HL-60 (cell line): ENCODE data around the gene AP2M1.

Experiments used
- DNase-seq, 2 experiments: peaks; one replicate each; pipeline ENCODE4 v3.0.0-alpha.2; 2010 to 2020; ENCODE audit warnings: low read depth in 1 of 2, low spot score in 1 of 2
- H3K27ac ChIP-seq: fragments of 250-450 bp; sonication (Bioruptor Pico); replicated peaks from 2 replicates; pipeline ENCODE4 v1.5.1; 2020; ENCODE audit warnings: mild to moderate bottlenecking, moderate library complexity
- H3K27me3 ChIP-seq: fragments of 250-450 bp; sonication (Bioruptor Pico); 2 replicates; pipeline ENCODE4 v1.5.1; 2021; ENCODE audit warnings: mild to moderate bottlenecking, moderate library complexity; ENCODE audit not compliant: insufficient read depth, poor library complexity, severe bottlenecking
- H3K4me3 ChIP-seq: replicated peaks from 2 replicates; pipeline ENCODE4 v1.5.1; 2011; ENCODE audit warnings: mild to moderate bottlenecking, control low read depth, low read length; ENCODE audit not compliant: insufficient read depth
- CTCF ChIP-seq: IDR thresholded peaks from one replicate; pipeline ENCODE4 v1.5.1; 2011; ENCODE audit warnings: low read length, control low read depth, inconsistent platforms; ENCODE audit not compliant: insufficient read depth
- GABPA ChIP-seq: IDR thresholded peaks from 2 replicates; pipeline ENCODE4 v1.6.1; 2012; ENCODE audit warnings: low read depth
- POLR2AphosphoS5 ChIP-seq: IDR thresholded peaks from 2 replicates; pipeline ENCODE4 v1.6.1; 2012; ENCODE audit warnings: low read depth
- SPI1 ChIP-seq: IDR thresholded peaks from 2 replicates; pipeline ENCODE4 v1.6.1; 2012; ENCODE audit warnings: low read depth, mild to moderate bottlenecking, borderline replicate concordance
- TF ChIP-seq, protein P1 (sequence below): IDR thresholded peaks from 2 replicates; pipeline ENCODE4 v1.6.1; 2012; ENCODE audit warnings: low read depth; ENCODE audit not compliant: insufficient replicate concordance

Gene AP2M1

DNA sequence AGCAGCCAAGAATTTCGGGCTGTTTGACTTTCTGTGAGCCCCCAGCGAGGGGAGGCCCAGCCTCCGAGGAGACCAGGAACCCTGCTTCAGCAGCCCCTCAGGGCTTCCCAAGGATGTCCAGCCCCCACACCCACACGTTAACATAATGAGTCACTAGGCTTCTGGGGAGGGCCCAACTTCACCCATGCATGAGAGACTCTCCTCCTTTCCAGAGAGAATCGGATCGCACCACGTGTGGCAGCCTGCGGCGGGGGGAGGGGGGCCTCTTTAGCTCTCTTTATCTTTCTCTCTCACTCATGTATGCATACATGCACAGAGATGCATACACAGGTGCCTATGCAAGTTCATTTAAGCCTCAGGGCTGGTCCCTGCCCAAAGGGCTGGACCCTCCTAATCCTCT is 3.1 kb upstream of the AP2M1 start:
- Histone ChIP-seq H3K4me3 (no peak overlapping the region), H3K27ac (no peak overlapping the region), H3K27me3 (no peaks in the 10 kb centered on the region)
- DNase-seq = no peak
- TF ChIP-seq SPI1 = no peak
- TF ChIP-seq, protein P1, sequence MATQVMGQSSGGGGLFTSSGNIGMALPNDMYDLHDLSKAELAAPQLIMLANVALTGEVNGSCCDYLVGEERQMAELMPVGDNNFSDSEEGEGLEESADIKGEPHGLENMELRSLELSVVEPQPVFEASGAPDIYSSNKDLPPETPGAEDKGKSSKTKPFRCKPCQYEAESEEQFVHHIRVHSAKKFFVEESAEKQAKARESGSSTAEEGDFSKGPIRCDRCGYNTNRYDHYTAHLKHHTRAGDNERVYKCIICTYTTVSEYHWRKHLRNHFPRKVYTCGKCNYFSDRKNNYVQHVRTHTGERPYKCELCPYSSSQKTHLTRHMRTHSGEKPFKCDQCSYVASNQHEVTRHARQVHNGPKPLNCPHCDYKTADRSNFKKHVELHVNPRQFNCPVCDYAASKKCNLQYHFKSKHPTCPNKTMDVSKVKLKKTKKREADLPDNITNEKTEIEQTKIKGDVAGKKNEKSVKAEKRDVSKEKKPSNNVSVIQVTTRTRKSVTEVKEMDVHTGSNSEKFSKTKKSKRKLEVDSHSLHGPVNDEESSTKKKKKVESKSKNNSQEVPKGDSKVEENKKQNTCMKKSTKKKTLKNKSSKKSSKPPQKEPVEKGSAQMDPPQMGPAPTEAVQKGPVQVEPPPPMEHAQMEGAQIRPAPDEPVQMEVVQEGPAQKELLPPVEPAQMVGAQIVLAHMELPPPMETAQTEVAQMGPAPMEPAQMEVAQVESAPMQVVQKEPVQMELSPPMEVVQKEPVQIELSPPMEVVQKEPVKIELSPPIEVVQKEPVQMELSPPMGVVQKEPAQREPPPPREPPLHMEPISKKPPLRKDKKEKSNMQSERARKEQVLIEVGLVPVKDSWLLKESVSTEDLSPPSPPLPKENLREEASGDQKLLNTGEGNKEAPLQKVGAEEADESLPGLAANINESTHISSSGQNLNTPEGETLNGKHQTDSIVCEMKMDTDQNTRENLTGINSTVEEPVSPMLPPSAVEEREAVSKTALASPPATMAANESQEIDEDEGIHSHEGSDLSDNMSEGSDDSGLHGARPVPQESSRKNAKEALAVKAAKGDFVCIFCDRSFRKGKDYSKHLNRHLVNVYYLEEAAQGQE = no peak
- no peak for TF ChIP-seq GABPA
- no peak for TF ChIP-seq POLR2AphosphoS5
- TF ChIP-seq CTCF = no peak

DNA sequence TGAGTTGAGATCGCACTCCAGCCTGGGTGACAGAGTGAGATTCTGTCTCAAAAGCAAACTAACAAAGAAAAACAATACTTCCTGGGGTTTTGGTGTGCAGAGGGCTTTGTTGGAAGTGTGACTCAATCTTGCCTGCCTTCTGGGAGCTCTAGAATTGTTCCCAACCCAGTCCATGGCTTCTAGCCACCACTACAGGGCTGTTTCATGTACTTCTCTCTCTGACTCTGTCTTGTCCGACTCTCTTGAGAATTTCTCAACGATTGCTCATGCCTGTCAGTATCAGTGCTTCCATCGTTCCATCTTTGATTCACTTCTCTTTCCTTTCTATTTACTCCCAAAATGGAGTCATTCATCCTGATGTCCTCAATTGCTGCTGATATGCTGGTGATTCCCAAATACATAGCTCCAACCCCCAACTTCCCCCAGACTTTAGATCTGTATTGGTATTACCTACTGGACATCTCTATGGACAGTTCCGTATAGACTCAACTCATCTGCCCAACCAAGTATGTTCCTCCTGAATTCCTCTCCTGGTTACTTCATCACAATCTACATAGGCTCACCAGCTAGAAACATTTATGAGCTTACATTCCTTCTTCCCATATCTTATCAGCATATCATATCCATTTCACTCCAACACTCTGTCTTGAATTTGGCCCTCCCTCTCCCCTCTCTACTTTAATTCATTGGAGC is 1.8 kb upstream of the AP2M1 start:
- no peak overlapping the region for H3K27ac ChIP-seq
- TF ChIP-seq POLR2AphosphoS5 (no peak), CTCF (no peak), SPI1 (no peak), GABPA (no peak)
- TF ChIP-seq, protein P1 = no peak
- no peak overlapping the region for H3K4me3 ChIP-seq
- no peaks in the 10 kb centered on the region for H3K27me3 ChIP-seq
- DNase-seq = no peak

- Histone ChIP-seq H3K27me3 (no peaks in the 10 kb centered on the region), H3K4me3 (no peak overlapping the region), H3K27ac (no peak overlapping the region)
- DNase-seq = no peak
- TF ChIP-seq CTCF = no peak
- TF ChIP-seq GABPA = no peak
- TF ChIP-seq, protein P1 = no peak
- no peak for TF ChIP-seq SPI1
- no peak for TF ChIP-seq POLR2AphosphoS5
Observed at GRCh38 chr3:184173374-184173722, 1.3 kb upstream of the AP2M1 start.
